Endodermal cell (in vitro differentiated cells): ENCODE measurements around the gene LYSMD2. TPM values are rescaled to one million over a fixed set of nuclear protein-coding genes. Genes with fewer than 3 reads are reported as not detected.

ENCODE experiments used
- DNase-seq: peaks from one replicate; pipeline ENCODE4 v3.0.0-alpha.2; 2017
- H3K27ac ChIP-seq: 2 replicates; pipeline ENCODE4 v1.5.1; 2013; ENCODE audit warnings: mild to moderate bottlenecking, low read depth, low read length, moderate library complexity
- H3K27me3 ChIP-seq: 2 replicates; pipeline ENCODE4 v1.6.1; 2013; ENCODE audit warnings: mild to moderate bottlenecking, low read length, moderate library complexity; ENCODE audit not compliant: insufficient read depth, control insufficient read depth, poor library complexity, severe bottlenecking
- H3K36me3 ChIP-seq: 2 replicates; pipeline ENCODE4 v1.7.0; 2013; ENCODE audit warnings: mild to moderate bottlenecking, low read length, moderate library complexity; ENCODE audit not compliant: control insufficient read depth, insufficient read depth
- H3K4me1 ChIP-seq: one replicate; pipeline ENCODE4 v1.7.0; 2013; ENCODE audit warnings: low read length; ENCODE audit not compliant: control insufficient read depth, insufficient read depth
- H3K4me3 ChIP-seq: 2 replicates; pipeline ENCODE4 v1.5.1; 2013; ENCODE audit warnings: mild to moderate bottlenecking, low read length, moderate library complexity
- H3K9ac ChIP-seq: 2 replicates; pipeline ENCODE4 v1.6.1; 2013; ENCODE audit warnings: mild to moderate bottlenecking, low read length, moderate library complexity; ENCODE audit not compliant: poor library complexity, severe bottlenecking; ENCODE audit errors: extremely low read depth
- H3K9me3 ChIP-seq: 2 replicates; pipeline ENCODE4 v1.6.1; 2013; ENCODE audit warnings: mild to moderate bottlenecking, low read length, moderate library complexity; ENCODE audit not compliant: control insufficient read depth
- H3K27ac Mint-ChIP-seq: 2 replicates; pipeline ENCODE4 v1.8.0; 2020; ENCODE audit warnings: mixed read lengths
- H3K27me3 Mint-ChIP-seq: 2 replicates; pipeline ENCODE4 v1.8.0; 2021; ENCODE audit warnings: mild to moderate bottlenecking, mixed read lengths; ENCODE audit not compliant: insufficient read depth
- H3K36me3 Mint-ChIP-seq: 2 replicates; pipeline ENCODE4 v1.8.0; 2020; ENCODE audit warnings: low read depth, mixed read lengths
- H3K4me1 Mint-ChIP-seq: 2 replicates; pipeline ENCODE4 v1.8.0; 2020; ENCODE audit warnings: mixed read lengths
- H3K4me3 Mint-ChIP-seq: 2 replicates; pipeline ENCODE4 v1.8.0; 2020; ENCODE audit warnings: mild to moderate bottlenecking, moderate library complexity, mixed read lengths
- H3K9me3 Mint-ChIP-seq: 2 replicates; pipeline ENCODE4 v1.8.0; 2020; ENCODE audit warnings: mild to moderate bottlenecking, mixed read lengths
- WGBS, 2 experiments: methylation state at CpG; one replicate each; pipeline versions ENCODE4 v1.1.5 to v1.1.7; 2013; ENCODE audit warnings: missing lambda C conversion rate in 2 of 2, mixed read lengths in 1 of 2; ENCODE audit not compliant: insufficient coverage in 1 of 2, insufficient read length in 1 of 2; 5-methylcytosine and 5-hydroxymethylcytosine counted together
- total RNA-seq, 2 donors: library from RNA; stranded (reverse); fragmentation: NEBNext Ultra II Directional in 1 of 2; extraction: Animal tissue kit (Norgen Biotek cat#: 25700) in 1 of 2; gene quantifications; 2 replicates in 1 of 2; 3 replicates in 1 of 2; pipeline ENCODE4 v1.2.1, GENCODE V29; 2021
- TF ChIP-seq, protein P1 (sequence below): fragments of 200-600 bp; sonication (generic); conservative IDR thresholded peaks from 2 replicates; pipeline ENCODE4 v1.5.0; 2021; ENCODE audit warnings: antibody characterized with exemption, mild to moderate bottlenecking

Gene LYSMD2
- total RNA-seq, 2 donors from 2014 or later = 0.80 to 1.5 TPM

DNA sequence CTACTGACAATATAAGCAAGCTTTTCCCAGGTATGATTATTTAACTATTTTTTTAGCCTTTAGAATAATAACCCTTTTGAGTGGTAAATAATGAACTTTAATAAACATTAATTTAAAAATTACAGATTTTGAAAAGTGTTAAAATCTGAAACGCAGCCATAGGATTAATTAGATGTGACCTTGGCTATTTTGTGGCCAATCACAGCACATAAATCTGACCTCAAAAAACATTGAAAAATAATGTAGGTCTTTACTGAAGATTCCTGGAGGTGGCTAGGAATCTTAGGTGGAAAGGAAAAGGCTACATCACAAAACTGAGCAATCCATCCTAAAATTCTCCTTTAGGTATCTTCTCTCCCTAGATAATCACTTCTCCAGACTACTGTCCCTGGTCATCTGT is 38.1 kb downstream of the LYSMD2 start:
- no peak overlapping the region for H3K9ac ChIP-seq
- H3K27me3 ChIP-seq = no peaks in the 10 kb centered on the region
- no peak overlapping the region for H3K27ac ChIP-seq
- Mint-ChIP-seq H3K4me3 (no peak overlapping the region), H3K4me1 (no peaks in the 10 kb centered on the region), H3K36me3 (peaks cover 2% of the 10 kb centered on the region), H3K27me3 (no peaks in the 10 kb centered on the region), H3K27ac (no peak overlapping the region), H3K9me3 (no peaks in the 10 kb centered on the region)
- no peak for DNase-seq
- 83% methylated on average over 1 of the region's 1 CpG; no CpG with 5 or more reads in 1 of the 2 experiments for WGBS, 2 experiments
- no peak overlapping the region for H3K4me3 ChIP-seq
- TF ChIP-seq, protein P1, sequence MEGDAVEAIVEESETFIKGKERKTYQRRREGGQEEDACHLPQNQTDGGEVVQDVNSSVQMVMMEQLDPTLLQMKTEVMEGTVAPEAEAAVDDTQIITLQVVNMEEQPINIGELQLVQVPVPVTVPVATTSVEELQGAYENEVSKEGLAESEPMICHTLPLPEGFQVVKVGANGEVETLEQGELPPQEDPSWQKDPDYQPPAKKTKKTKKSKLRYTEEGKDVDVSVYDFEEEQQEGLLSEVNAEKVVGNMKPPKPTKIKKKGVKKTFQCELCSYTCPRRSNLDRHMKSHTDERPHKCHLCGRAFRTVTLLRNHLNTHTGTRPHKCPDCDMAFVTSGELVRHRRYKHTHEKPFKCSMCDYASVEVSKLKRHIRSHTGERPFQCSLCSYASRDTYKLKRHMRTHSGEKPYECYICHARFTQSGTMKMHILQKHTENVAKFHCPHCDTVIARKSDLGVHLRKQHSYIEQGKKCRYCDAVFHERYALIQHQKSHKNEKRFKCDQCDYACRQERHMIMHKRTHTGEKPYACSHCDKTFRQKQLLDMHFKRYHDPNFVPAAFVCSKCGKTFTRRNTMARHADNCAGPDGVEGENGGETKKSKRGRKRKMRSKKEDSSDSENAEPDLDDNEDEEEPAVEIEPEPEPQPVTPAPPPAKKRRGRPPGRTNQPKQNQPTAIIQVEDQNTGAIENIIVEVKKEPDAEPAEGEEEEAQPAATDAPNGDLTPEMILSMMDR = no peak
- H3K36me3 ChIP-seq = no peaks in the 10 kb centered on the region
- no peaks in the 10 kb centered on the region for H3K4me1 ChIP-seq
- H3K9me3 ChIP-seq = no peaks in the 10 kb centered on the region

- Mint-ChIP-seq H3K27ac (no peak overlapping the region), H3K9me3 (no peaks in the 10 kb centered on the region), H3K27me3 (no peaks in the 10 kb centered on the region), H3K4me1 (no peaks in the 10 kb centered on the region), H3K4me3 (no peak overlapping the region), H3K36me3 (peaks cover 5% of the 10 kb centered on the region)
- Histone ChIP-seq H3K4me1 (no peaks in the 10 kb centered on the region), H3K36me3 (no peaks in the 10 kb centered on the region), H3K27me3 (no peaks in the 10 kb centered on the region), H3K9me3 (no peaks in the 10 kb centered on the region), H3K27ac (no peak overlapping the region), H3K9ac (no peak overlapping the region), H3K4me3 (no peak overlapping the region)
- DNase-seq = no peak
- TF ChIP-seq, protein P1 = no peak
- WGBS, 2 experiments = 100% methylated on average over 1 to 2 of the region's 2 CpGs
Measured at GRCh38 chr15:51697163-51697562, 40.3 kb downstream of the LYSMD2 start.

DNA sequence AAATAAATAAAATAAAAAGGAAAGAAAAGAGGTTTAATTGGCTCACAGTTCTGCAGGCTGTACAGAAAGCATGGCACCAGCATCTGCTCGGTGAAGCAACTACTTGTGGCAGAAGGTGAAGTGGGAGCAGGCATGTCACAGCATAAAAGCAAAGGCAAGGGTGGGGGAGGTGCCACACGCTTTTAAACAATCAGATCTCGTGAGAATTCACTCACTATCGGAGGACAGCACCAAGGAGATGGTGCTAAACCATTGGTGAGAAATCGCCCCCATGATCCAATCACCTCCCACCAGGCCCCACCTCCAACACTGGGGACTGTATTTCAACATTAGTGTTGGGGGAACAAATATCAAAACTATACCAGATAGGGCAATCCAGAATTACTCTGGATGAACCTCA is 40.9 kb downstream of the LYSMD2 start:
- Mint-ChIP-seq H3K27ac (no peak overlapping the region), H3K4me3 (no peak overlapping the region), H3K27me3 (no peaks in the 10 kb centered on the region)

More for the DNA sequence above, 40.9 kb downstream of the LYSMD2 start:
- TF ChIP-seq, protein P1 = no peak
- Histone ChIP-seq H3K27me3 (no peaks in the 10 kb centered on the region), H3K27ac (no peak overlapping the region), H3K36me3 (no peaks in the 10 kb centered on the region), H3K9ac (no peak overlapping the region), H3K4me1 (no peaks in the 10 kb centered on the region), H3K9me3 (no peaks in the 10 kb centered on the region), H3K4me3 (no peak overlapping the region)
- peaks cover 5% of the 10 kb centered on the region for H3K36me3 Mint-ChIP-seq
- H3K9me3 Mint-ChIP-seq = no peaks in the 10 kb centered on the region
- WGBS, 2 experiments = 96 to 100% methylated on average over 2 to 5 of the region's 5 CpGs
- H3K4me1 Mint-ChIP-seq = no peaks in the 10 kb centered on the region
- DNase-seq = no peak
